ENCODE data around the gene AMBP. TPM values are rescaled to one million over a fixed set of nuclear protein-coding genes. Genes with fewer than 3 reads are reported as not detected.

AMBP gene
- total RNA-seq, 1 donor from 2014 or later = 1.5 TPM

- DNase-seq (ENCODE audit: low read depth) = no peak
These were observed 36.3 kb upstream of the AMBP start for GRCh38 chr9:114114364-114114763.

- peak; percentile 34 for DNase-seq (ENCODE audit: low read depth)
These were observed 34.9 kb upstream of the AMBP start for GRCh38 chr9:114112778-114113584.

- no peak for DNase-seq (ENCODE audit: low read depth)
These were observed 34.2 kb upstream of the AMBP start for GRCh38 chr9:114112325-114112724.

GRCh38 chr9:114110180-114110579 lies 32.1 kb upstream of the AMBP start:
- DNase-seq (ENCODE audit: low read depth) = no peak

GRCh38 chr9:114109124-114109523 lies 31.0 kb upstream of the AMBP start:
- no peak for DNase-seq (ENCODE audit: low read depth)

- peak; percentile 85 for DNase-seq (ENCODE audit: low read depth)
These were observed 30.1 kb upstream of the AMBP start for GRCh38 chr9:114108016-114108833.

GRCh38 chr9:114107286-114108001 lies 29.3 kb upstream of the AMBP start:
- no peak for DNase-seq (ENCODE audit: low read depth)

GRCh38 chr9:114105236-114105635 lies 27.1 kb upstream of the AMBP start:
- DNase-seq (ENCODE audit: low read depth) = no peak

GRCh38 chr9:114102484-114102883 lies 24.4 kb upstream of the AMBP start:
- DNase-seq (ENCODE audit: low read depth) = no peak

- DNase-seq (ENCODE audit: low read depth) = no peak
These were observed 22.4 kb upstream of the AMBP start for GRCh38 chr9:114100536-114100935.

GRCh38 chr9:114099669-114100270 lies 21.7 kb upstream of the AMBP start:
- DNase-seq (ENCODE audit: low read depth) = no peak

GRCh38 chr9:114098936-114099668 lies 21.0 kb upstream of the AMBP start, which contains the start of gene KIF12:
KIF12 (minus strand) TSS chr9:114099292; CDS start chr9:114099276, 16 bp downstream.
- no peak for DNase-seq (ENCODE audit: low read depth)

- DNase-seq (ENCODE audit: low read depth) = no peak
These were observed 20.2 kb upstream of the AMBP start for GRCh38 chr9:114098021-114098935.

GRCh38 chr9:114097613-114098020 lies 19.5 kb upstream of the AMBP start:
- no peak for DNase-seq (ENCODE audit: low read depth)

GRCh38 chr9:114096866-114097612 lies 18.9 kb upstream of the AMBP start:
- no peak for DNase-seq (ENCODE audit: low read depth)

- no peak for DNase-seq (ENCODE audit: low read depth)
These were observed 18.0 kb upstream of the AMBP start for GRCh38 chr9:114096041-114096511.

GRCh38 chr9:114094971-114095370 lies 16.9 kb upstream of the AMBP start:
- no peak for DNase-seq (ENCODE audit: low read depth)

- DNase-seq (ENCODE audit: low read depth) = no peak
These were observed 15.8 kb upstream of the AMBP start for GRCh38 chr9:114093761-114094505.

All from myocyte (in vitro differentiated cells).